NCI-H526 (cell line): ENCODE measurements around the gene CSNK2B.

Experiments used
- DNase-seq, 2 experiments: peaks; one replicate each; lab custom pipeline; 2025; lab: John Stamatoyannopoulos, UW

The CSNK2B gene

DNA sequence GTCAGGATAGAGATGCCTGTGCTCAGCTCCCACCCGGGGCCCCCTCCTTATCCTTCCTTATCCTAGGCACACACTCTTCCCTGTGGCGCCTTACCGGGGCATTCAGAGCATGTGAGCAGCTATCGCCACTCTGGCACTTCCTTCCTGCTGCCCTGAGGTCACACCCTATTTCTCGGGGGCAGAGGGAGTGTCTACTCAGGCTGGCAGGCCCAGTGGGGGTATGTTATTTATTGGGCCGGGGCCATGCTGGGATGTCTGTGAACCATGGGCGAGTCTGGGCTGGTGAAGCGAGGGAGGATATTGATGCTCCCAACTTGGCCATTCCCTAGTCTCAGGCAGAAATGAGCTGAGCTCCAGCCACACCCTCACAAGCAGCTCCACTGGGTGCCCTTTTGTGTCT lies 45.4 kb downstream of the CSNK2B start:
- no peak for DNase-seq

GRCh38 chr6:31712296-31712695 lies 46.4 kb downstream of the CSNK2B start:
- DNase-seq = no peak

GRCh38 chr6:31713465-31713864 lies 47.6 kb downstream of the CSNK2B start:
- DNase-seq = no peak

- no peak for DNase-seq
Observed at GRCh38 chr6:31713991-31714684, 48.3 kb downstream of the CSNK2B start.

DNA sequence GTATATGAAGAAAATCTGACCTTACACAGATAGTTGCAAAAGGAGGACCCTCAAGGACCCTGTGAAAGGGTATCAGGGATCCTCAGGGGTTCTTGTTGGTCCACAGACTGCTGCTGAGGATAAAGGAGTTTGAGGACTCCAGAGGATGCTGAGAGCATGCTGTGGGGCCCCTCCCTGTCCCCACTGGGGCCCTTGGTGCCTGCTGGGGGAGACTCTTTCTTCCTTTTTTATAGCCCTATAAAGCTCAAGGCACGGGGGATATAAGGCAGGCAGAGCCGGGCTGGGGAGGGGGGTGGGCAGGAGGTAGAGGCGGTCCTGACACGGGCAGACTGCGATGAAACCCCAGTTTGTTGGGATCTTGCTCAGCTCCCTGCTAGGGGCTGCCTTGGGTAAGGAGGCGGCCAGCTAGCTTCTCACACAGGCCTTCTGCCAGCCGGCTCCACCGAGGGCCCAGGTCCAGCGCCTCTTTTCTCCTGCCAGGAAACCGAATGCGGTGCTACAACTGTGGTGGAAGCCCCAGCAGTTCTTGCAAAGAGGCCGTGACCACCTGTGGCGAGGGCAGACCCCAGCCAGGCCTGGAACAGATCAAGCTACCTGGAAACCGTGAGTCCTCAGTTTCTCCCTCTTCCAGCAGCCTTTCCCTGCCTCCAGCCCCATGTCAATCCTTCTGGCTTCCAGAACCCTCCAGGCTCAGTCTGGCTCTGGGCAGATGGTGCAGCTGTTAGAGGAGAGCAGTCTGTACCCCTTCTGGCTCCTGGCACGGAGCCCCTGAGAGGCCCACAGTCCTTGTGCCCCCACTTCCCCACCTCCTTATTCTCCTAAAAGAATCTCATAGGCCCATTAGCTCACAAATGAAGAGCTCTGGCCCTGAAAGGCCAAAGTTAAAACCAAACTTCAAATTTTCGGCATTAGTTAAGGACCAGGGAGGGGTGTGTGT lies 49.4 kb downstream of the CSNK2B start, which contains the start of gene LY6G6D:
TSS of gene LY6G6D (plus strand) at position 327 of the 937 bp plus-strand sequence. CDS start at position 335, 8 bp downstream.
- DNase-seq = no peak

DNA sequence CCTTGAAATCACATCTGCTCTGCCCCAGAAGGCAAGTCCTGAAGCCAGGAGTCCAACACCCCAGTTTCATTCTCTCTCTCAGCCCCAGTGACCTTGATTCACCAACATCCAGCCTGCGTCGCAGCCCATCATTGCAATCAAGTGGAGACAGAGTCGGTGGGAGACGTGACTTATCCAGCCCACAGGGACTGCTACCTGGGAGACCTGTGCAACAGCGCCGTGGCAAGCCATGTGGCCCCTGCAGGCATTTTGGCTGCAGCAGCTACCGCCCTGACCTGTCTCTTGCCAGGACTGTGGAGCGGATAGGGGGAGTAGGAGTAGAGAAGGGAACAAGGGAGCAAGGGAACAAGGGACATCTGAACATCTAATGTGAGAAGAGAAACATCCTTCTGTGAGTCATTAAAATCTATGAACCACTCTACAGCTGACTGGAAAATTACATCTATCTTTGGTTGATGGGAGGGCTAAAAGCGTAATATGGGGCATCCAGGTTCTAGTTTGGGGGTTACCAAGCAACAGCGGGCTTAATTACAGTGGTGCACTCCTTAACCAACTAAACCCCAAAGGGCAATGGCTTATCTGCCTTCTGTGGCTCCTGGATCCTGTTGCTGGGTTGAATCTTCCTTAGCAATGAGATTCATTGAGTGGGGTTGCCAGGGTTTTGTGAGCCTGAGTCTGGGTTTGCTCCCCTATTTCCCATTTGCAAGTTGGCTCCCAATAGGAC lies 51.8 kb downstream of the CSNK2B start:
- peak in 1 of 2 experiments; percentile 29 for DNase-seq

GRCh38 chr6:31718265-31718664 lies 52.4 kb downstream of the CSNK2B start:
- peak; percentile 33 to 75 for DNase-seq

- no peak for DNase-seq
Observed at GRCh38 chr6:31719001-31719400, 53.1 kb downstream of the CSNK2B start.
